K562 (cell line): ENCODE results near the gene KLHL29. TPM values are rescaled to one million over a fixed set of nuclear protein-coding genes. Genes with fewer than 3 reads are reported as not detected.

Experiments used
- ATAC-seq: fragments of 200-7000 bp; cut with Tn5 transposase; 3 replicates; pipeline ENCODE4 v1.9.1; 2020; ENCODE audit warnings: moderate library complexity
- BruUV-seq: library from RNA; stranded (reverse); fragments of 400-500 nt; replicated peaks from 2 replicates; lab custom pipeline; 2021; lab: Mats Ljungman, UMichigan
- CTCF ChIA-PET: fragments of 300-600 bp; formaldehyde crosslinking; extraction: SDS; loops from one replicate; lab custom pipeline; 2021; ENCODE audit warnings: low intra/inter-chr PET ratio; lab: Yijun Ruan, JAX
- POLR2A ChIA-PET: fragments of 300-600, 350-650 bp; sonication (Branson Sonifier 250); formaldehyde crosslinking; extraction: SDS; loops from one replicate; lab custom pipeline; 2021; ENCODE audit warnings: antibody characterized with exemption, inconsistent platforms; lab: Yijun Ruan, JAX
- DNase-seq, 4 experiments: peaks; one replicate each; pipeline versions ENCODE4 v3.0.0 to v3.0.0-alpha.2; 2011 to 2018; ENCODE audit warnings: low spot score in 3 of 4, mixed read lengths in 3 of 4; ENCODE audit errors: extremely low read depth in 1 of 4
- FAIRE-seq: peaks from 2 replicates; lab custom pipeline; 2011; peaks lifted over from hg19 to GRCh38; lab: Jason Lieb, UNC
- H2AFZ ChIP-seq: 2 replicates; pipeline ENCODE4 v1.6.0; 2011; ENCODE audit warnings: low read depth, low read length, control low read depth, inconsistent platforms
- H3K27ac ChIP-seq: fragments of 200-600 bp; 3 replicates; pipeline ENCODE4 v1.8.0; 2011; ENCODE audit warnings: low read depth, mild to moderate bottlenecking, control low read depth, inconsistent platforms, low read length, moderate library complexity, mixed read lengths; ENCODE audit errors: extremely low read depth
- H3K27me3 ChIP-seq, 2 experiments: fragments of 300-600 bp in 1 of 2; 2 replicates in 1 of 2; 3 replicates in 1 of 2; pipeline versions ENCODE4 v1.6.0 to v1.8.0; 2011; ENCODE audit warnings: inconsistent platforms in 2 of 2, low read length in 2 of 2, mild to moderate bottlenecking in 1 of 2, mixed read lengths in 1 of 2, moderate library complexity in 1 of 2; ENCODE audit not compliant: control insufficient read depth in 2 of 2, insufficient read depth in 2 of 2
- H3K36me3 ChIP-seq: fragments of 300-600 bp; 3 replicates; pipeline ENCODE4 v1.8.0; 2011; ENCODE audit warnings: mild to moderate bottlenecking, low read length, inconsistent platforms; ENCODE audit not compliant: control insufficient read depth, insufficient read depth
- H3K4me1 ChIP-seq, 2 experiments: fragments of 200-600 bp in 1 of 2; replicated peaks in 1 of 2; 2 replicates in 1 of 2; 3 replicates in 1 of 2; pipeline versions ENCODE4 v1.5.1 to v1.8.0; 2011; ENCODE audit warnings: inconsistent platforms in 2 of 2, low read length in 2 of 2, mild to moderate bottlenecking in 1 of 2, mixed read lengths in 1 of 2, moderate library complexity in 1 of 2; ENCODE audit not compliant: control insufficient read depth in 2 of 2, insufficient read depth in 2 of 2
- H3K4me2 ChIP-seq: 2 replicates; pipeline ENCODE4 v1.6.1; 2011; ENCODE audit warnings: low read length, control low read depth, inconsistent platforms, mixed read lengths; ENCODE audit not compliant: insufficient read depth
- H3K4me3 ChIP-seq: fragments of 200-600 bp; sonication (generic), shearing (Covaris generic); 2 replicates; pipeline ENCODE4 v1.5.1; 2016; ENCODE audit warnings: control low read depth, inconsistent platforms
- H3K79me2 ChIP-seq: fragments of 200-600 bp; 3 replicates; pipeline ENCODE4 v1.8.0; 2011; ENCODE audit warnings: low read length, inconsistent platforms; ENCODE audit not compliant: control insufficient read depth, insufficient read depth
- H3K9ac ChIP-seq, 2 experiments: 2 replicates each; pipeline versions ENCODE4 v1.6.0 to v1.6.1; 2011; ENCODE audit warnings: low read depth in 2 of 2, low read length in 2 of 2, control low read depth in 1 of 2, inconsistent platforms in 1 of 2, mild to moderate bottlenecking in 1 of 2, mixed read lengths in 1 of 2; ENCODE audit not compliant: insufficient read depth in 1 of 2
- H3K9me1 ChIP-seq: one replicate; pipeline ENCODE4 v1.6.0; 2011; ENCODE audit warnings: inconsistent platforms, mild to moderate bottlenecking, low read length, moderate library complexity; ENCODE audit not compliant: control insufficient read depth, insufficient read depth
- H3K9me3 ChIP-seq: replicated peaks from 2 replicates; pipeline ENCODE4 v1.5.1; 2011; ENCODE audit warnings: low read depth, low read length, inconsistent platforms; ENCODE audit not compliant: control insufficient read depth, insufficient read depth
- H4K20me1 ChIP-seq: replicated peaks from 2 replicates; pipeline ENCODE4 v1.6.1; 2011; ENCODE audit warnings: low read length, inconsistent platforms, mixed read lengths; ENCODE audit not compliant: control insufficient read depth, insufficient read depth
- DDX20 ChIP-seq: fragments of 450-650 bp; IDR thresholded peaks from 2 replicates; pipeline ENCODE4 v1.6.1; 2016; ENCODE audit warnings: missing genetic modification characterization, low read depth, mild to moderate bottlenecking, missing compliant biosample characterization, moderate library complexity
- RAD51 ChIP-seq: fragments of 450-650 bp; IDR thresholded peaks from 2 replicates; pipeline ENCODE4 v1.7.1; 2016; ENCODE audit warnings: low read depth, mild to moderate bottlenecking, borderline replicate concordance
- SLC30A9 ChIP-seq: fragments of 250-450 bp; sonication (Bioruptor Pico); IDR thresholded peaks from 2 replicates; pipeline ENCODE4 v1.8.0; 2022; ENCODE audit warnings: mild to moderate bottlenecking, moderate library complexity
- ZNF830 ChIP-seq: fragments of 250-450 bp; sonication (Bioruptor Pico); IDR thresholded peaks from 2 replicates; pipeline ENCODE4 v1.5.0; 2021; ENCODE audit warnings: mild to moderate bottlenecking
- WGBS: fragments of 100-300 bp; shearing (Covaris generic); methylation state at CpG from one replicate; pipeline ENCODE4 v1.1.6; 2016; ENCODE audit warnings: low coverage, mixed read lengths; ENCODE audit not compliant: insufficient coverage; ENCODE audit errors: missing lambda C conversion rate; 5-methylcytosine and 5-hydroxymethylcytosine counted together
- in situ Hi-C: fragments of 300-500 bp; cut with MboI; formaldehyde crosslinking; loops from 4 replicates; pipeline ENCODE4 v1.15.0; 2018; ENCODE audit warnings: inconsistent platforms, mixed read lengths
- intact Hi-C: fragments of 100-400 bp; cut with micrococcal nuclease; formaldehyde crosslinking; loops from 2 replicates; pipeline ENCODE4 v1.14.2; 2022
- polyA plus RNA-seq, 8 experiments: library from polyadenylated mRNA; depleted of rRNA in 4 of 8; stranded (reverse) in 5 of 8; unstranded in 3 of 8; fragments of >200 nt; fragmentation: Nextera tagmentation in 2 of 8; fragmentation: Illumina TruSeq in 1 of 8; extraction: Ambion mirVana in 2 of 8; extraction: Trizol in 1 of 8; gene quantifications; 2 replicates each; pipeline versions ENCODE4 v1.2.1 to v1.2.3, GENCODE V29; 2011 to 2014; ENCODE audit warnings: inconsistent platforms in 1 of 8, missing spikeins in 1 of 8
- total RNA-seq, 7 experiments: library from RNA; depleted of rRNA in 6 of 7; stranded (reverse); fragments of >200 nt in 6 of 7; fragmentation: Illumina TruSeq in 2 of 7; extraction: Trizol in 2 of 7; gene quantifications; 2 replicates each; pipeline versions ENCODE4 v1.2.1 to v1.2.3, GENCODE V29; 2011 to 2021; ENCODE audit warnings: low replicate concordance in 1 of 7

Gene KLHL29
- total and polyA plus RNA-seq, 9 of the 15 experiments (the other 6 are each of a cell fraction or from before 2014, with no cell fraction given): 0.03 to 0.31 (median 0.08) TPM; not detected in 1

GRCh38 chr2:23666980-23667357 lies 282.0 kb downstream of the KLHL29 start:
- Histone ChIP-seq H3K27me3 (peaks cover 9 to 70% of the 10 kb centered on the region in 2 experiments; a peak in 4 of 5 replicates), H3K4me3 (no peak overlapping the region), H3K4me2 (no peak overlapping the region), H4K20me1 (no peaks in the 10 kb centered on the region; the same call in 1 of the 2 replicates), H3K4me1 (peaks cover 0 to 16% of the 10 kb centered on the region in 2 experiments; a peak in 2 of 5 replicates), H3K27ac (no peak overlapping the region), H3K36me3 (no peaks in the 10 kb centered on the region), H3K9ac (no peak overlapping the region), H3K9me3 (no peaks in the 10 kb centered on the region), H3K79me2 (no peaks in the 10 kb centered on the region), H3K9me1 (no peaks in the 10 kb centered on the region), H2AFZ (no peak overlapping the region)
- under 1% methylated on average over 7 of the region's 7 CpGs for WGBS
- no peak for TF ChIP-seq DDX20
- no peak for TF ChIP-seq ZNF830 (CRISPR knock-in tag)
- TF ChIP-seq RAD51: no peak
- no peak for TF ChIP-seq SLC30A9 (CRISPR knock-in tag)
- no peak for FAIRE-seq
- ATAC-seq: no peak
- in situ Hi-C loops (no loop called here), intact Hi-C loops (no loop called here)
- no TSS peak for BruUV-seq
- ChIA-PET CTCF (no interaction called here), POLR2A (no interaction called here)
- no peak for DNase-seq

DNA sequence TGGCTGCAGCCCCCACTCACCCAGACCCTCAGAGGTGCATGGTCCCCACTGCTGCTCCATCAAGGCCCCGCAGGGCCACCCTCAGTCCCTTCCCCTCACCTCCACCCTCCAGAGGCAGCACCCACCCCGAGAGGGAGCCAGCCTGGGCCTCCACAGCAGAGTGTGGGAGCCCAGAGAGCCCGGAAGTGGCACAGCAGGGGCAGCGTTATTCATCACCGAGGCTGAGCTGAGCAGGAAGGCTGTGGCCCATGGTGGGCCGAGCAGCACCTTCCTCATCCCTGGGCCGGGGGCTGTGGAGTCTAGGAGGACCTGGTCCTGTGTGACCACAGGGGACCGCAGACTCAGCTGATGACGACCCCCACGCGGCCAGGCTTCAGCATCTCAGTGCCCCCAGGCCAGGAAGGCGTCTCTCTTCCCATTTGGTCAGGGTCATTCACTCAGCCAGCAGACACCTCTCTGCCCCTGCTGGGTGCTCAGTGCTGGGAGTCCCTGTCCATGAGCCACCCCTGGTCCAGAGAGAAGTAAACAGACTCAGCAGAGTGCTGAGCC lies 283.9 kb downstream of the KLHL29 start:
- WGBS: 0% methylated on average over 11 of the region's 12 CpGs
- FAIRE-seq (no peak), ATAC-seq (peak; percentile 30; the same call in 2 of the 3 replicates), DNase-seq (no peak)
- ChIA-PET POLR2A (interaction anchor here (0.7 to 0.9 kb wide), 2 partner anchors 9 to 10 kb away, joined by 3 to 4 read pairs; no protein-coding TSS in a partner anchor), CTCF (no interaction called here)
- no peaks in the 10 kb centered on the region for H3K79me2 ChIP-seq
- no peaks in the 10 kb centered on the region for H3K36me3 ChIP-seq
- H3K27me3 ChIP-seq: peaks cover 3 to 64% of the 10 kb centered on the region in 2 experiments; a peak in 4 of 5 replicates
- H4K20me1 ChIP-seq: peaks cover 6% of the 10 kb centered on the region
- no peak overlapping the region for H3K4me2 ChIP-seq
- no peak overlapping the region for H2AFZ ChIP-seq
- H3K9ac ChIP-seq: no peak overlapping the region
- intact Hi-C loops: no loop called here
- in situ Hi-C loops: no loop called here
- no peaks in the 10 kb centered on the region for H3K9me3 ChIP-seq
- H3K27ac ChIP-seq: no peak overlapping the region
- no peaks in the 10 kb centered on the region for H3K9me1 ChIP-seq
- no TSS peak for BruUV-seq
- no peak overlapping the region for H3K4me3 ChIP-seq
- H3K4me1 ChIP-seq: peaks cover 0 to 10% of the 10 kb centered on the region in 2 experiments; a peak in 1 of 5 replicates
